ENCODE data around the gene FYCO1.

FYCO1 gene

GRCh38 chr3:45959201-45959600, 36.4 kb downstream of the FYCO1 start:
- no peak for DNase-seq

- DNase-seq = no peak
These were observed 37.3 kb downstream of the FYCO1 start for GRCh38 chr3:45958321-45958791.

- DNase-seq = no peak
These were observed 38.0 kb downstream of the FYCO1 start for GRCh38 chr3:45957586-45957985.

DNA sequence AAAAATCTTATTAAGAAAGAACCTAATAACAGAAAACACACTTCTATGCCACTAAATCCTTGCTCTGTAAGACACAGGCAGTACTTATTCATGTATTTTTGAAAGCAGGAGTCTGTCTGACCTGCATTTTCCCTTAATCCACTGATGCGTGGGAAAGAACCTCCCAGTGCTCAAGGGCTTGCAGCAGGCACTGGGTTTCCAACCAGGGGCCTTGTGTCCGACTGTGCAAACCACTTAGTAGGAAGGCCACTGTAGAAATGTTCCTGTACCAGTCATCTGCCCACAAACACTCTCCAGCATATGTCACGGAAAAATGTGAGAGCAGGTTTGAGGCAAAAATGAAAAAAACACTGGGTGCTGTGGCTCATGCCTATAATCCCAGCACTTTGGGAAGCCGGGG, 39.9 kb downstream of the FYCO1 start:
- DNase-seq = no peak

- no peak for DNase-seq
These were observed 40.5 kb downstream of the FYCO1 start for GRCh38 chr3:45955017-45955647.

DNA sequence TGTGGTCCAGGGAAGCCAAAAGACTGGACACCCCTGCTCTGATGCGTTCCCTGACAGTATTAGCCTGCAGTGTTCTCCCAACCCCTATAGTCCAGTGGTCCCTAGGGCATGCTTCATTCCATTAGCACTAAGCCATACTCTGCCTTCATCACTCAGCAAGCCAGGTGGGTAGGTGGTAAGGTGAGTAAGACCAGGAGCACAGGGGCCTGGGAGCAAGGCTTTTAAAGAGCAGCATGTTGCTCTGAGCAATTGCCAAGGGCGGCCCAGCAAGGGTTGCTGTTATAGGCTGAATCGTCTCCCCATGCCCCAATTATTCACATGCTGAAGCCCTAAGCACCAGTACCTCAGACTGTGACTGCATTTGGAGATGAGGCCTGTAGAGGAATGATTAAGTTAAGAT, 41.3 kb downstream of the FYCO1 start:
- DNase-seq = no peak

DNA sequence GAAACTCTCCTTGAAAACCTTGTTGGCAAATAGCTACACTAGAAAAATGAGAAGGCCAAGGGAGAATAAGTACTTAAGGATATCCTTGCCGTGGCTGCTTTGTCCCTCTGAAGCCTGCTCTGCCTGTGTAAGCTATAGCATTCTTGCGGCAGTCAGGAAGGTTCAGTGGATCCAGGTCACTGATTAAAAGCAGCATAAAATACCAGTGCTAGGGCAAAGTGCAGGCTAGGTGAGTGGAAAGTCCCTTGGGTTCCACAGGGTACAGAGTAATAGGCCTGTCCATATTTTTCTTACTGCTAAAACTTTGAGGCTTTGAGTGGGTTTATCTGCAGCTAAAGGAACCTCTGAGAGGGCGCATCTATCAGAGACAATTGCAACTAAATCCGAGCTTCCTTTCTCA, 42.1 kb downstream of the FYCO1 start:
- no peak for DNase-seq

DNA sequence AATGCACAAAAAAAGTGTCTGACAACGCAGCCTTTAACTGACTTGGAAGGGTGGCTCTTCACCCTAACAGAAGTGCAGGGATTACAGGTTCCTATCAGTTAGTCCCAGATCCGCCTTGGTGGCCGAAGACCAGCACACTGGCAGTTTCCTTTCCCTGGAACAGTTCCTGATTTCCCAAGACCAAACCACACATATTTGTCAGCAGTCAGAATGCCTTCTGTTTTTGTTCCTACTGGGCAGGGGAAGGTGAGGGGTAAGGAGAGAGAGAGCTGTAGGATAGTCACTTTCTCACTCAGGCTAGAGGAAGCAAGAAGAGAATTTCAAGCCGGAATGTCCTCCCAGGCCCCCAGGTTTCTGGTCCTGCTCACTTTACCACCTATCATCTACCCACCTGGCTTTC, 43.2 kb downstream of the FYCO1 start:
- DNase-seq = no peak

DNA sequence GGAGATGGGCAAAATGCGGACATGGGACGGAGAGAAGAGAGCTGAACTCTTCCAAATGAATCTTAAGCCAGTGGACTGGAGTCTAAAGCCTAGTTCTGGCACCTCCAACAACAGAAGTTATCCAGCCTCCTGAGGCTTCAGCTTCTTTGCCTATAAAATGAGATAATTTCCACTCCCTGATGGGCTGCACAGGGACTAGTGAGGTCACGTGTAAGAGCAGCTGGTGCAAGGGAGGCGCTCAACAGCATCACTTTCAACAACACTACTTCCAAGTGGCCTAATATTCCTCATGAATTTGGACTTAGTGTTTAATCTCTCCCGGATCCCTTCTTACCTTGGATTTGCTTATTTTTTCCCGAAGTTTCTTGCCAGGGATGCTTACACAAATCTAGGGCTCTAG, 43.7 kb downstream of the FYCO1 start:
- no peak for DNase-seq

GRCh38 chr3:45950686-45951600, 44.7 kb downstream of the FYCO1 start:
- DNase-seq = no peak

DNA sequence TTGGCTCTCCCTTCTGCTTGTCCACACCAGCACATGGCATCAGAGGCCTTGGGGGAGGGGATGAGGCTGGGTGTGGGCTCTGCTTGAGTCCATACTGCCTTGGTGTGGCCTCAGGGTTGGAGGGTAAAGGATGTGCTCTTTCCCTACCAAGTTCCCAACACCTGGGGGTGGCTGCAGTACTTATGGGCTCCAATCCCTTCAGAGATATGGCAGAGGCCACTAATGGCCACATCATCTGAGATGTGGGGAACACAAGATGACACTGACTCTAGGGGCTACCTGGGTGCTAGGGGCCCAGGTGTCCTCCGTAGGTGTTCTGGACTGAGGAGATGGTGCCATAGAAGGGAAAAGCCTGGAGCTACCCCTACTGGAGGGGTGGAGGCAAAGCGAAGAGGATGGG, 45.5 kb downstream of the FYCO1 start:
- DNase-seq = no peak

GRCh38 chr3:45949432-45949831, 46.2 kb downstream of the FYCO1 start:
- DNase-seq = no peak

- DNase-seq = no peak
These were observed 46.7 kb downstream of the FYCO1 start for GRCh38 chr3:45948881-45949280.

- DNase-seq = no peak
These were observed 47.3 kb downstream of the FYCO1 start for GRCh38 chr3:45948311-45948781.

DNA sequence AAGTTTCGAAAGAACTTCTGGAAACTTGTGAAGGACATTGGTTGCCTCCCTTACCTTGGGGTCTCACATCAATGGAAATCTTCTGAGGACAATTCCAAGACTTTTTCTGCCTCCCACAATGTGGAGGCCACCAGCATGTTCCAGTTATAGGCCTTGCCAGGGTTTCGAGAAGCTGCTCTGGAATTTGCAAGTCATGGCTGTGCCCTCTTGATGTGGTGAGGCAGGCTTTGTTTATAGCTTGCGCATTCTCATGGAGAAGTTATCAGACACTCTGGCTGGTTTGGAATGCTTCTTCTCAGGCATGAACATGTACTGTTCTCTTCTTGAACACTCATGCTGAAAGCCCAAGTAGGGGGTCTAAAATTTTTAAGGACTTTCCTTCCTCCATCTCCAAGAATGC, 48.3 kb downstream of the FYCO1 start:
- no peak for DNase-seq

- no peak for DNase-seq
These were observed 48.7 kb downstream of the FYCO1 start for GRCh38 chr3:45946875-45947274.

DNA sequence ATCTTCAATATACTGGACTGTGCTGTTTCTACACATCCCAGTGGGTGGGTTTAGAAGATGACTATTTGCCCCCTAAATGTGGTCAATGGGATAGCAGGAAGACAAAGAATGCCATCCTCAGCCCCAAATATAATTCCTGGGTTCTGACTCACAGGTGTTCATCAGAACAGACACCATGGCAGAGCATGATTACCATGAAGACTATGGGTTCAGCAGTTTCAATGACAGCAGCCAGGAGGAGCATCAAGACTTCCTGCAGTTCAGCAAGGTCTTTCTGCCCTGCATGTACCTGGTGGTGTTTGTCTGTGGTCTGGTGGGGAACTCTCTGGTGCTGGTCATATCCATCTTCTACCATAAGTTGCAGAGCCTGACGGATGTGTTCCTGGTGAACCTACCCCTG, 49.3 kb downstream of the FYCO1 start:
- DNase-seq = no peak

- DNase-seq = no peak
These were observed 50.6 kb downstream of the FYCO1 start for GRCh38 chr3:45944830-45945620.

- no peak for DNase-seq
These were observed 52.3 kb downstream of the FYCO1 start, which contains the start of gene CXCR6 for GRCh38 chr3:45943207-45943846. CXCR6 (plus strand) TSS chr3:45943464; CDS start chr3:45946482, 3,018 bp downstream.

GRCh38 chr3:45942051-45942825, 53.4 kb downstream of the FYCO1 start:
- DNase-seq = no peak

GRCh38 chr3:45940781-45941365, 54.8 kb downstream of the FYCO1 start:
- no peak for DNase-seq
